ENCODE data around the gene FNDC3B.
"Not testable (repeated sequence)": the region's sequence is repeated elsewhere in the genome, so short reads cannot be mapped to it uniquely, and the experiment has no call there.

FNDC3B gene

DNA sequence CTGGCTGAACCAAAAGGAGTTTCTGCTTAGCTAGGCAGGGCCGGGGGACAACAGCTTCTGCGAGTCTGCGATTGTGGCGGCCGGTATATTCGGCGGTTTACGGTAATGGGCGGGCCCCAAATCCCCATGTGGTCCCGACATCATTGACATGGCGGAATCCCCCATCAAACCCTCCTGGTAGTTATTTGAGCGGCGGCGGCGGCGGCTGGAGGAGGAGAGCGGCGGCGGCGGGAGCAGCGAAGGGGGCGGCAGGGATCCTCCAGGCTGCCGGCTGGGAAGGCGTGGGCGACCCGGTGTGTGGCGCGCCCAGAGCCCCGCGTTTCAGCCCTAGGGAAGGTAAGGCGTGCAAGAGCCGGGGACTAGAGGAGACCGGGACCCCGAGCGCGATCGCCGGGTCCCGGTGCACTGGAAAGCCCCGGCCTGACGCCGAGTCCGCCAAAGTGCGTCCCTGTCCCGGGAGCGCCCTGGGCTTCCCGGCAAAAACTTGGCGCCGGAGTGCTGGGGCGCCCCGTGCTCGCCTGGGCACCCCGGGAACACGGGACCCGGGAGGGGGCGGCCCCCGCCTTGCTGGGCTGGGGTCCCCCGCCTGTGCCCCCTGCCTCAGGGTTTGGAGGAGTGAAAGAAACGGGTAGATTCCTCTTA is at the start of gene FNDC3B:
Gene FNDC3B, plus strand, starts transcription at position 143 of the 642 bp plus-strand sequence. CDS start 72,902 bp downstream, outside the sequence.
- no peak for FAIRE-seq

DNA sequence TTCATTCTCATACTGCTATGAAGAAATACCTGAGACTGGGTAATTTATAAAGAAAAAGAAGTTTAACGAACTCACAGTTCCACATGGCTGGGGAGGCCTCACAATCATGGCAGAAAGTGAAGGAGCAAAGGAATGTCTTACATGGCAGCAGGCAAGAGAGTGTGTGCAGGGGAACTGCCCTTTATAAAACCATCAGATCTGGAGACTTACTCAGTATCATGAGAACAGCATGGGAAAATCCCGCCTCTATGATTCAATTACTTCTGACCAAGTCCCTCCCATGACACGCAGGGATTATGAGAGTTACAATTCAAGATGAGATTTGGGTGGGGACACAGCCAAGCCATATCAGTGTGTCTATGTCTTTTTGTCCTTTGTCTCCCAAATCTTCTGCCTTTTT is 49.1 kb upstream of the FNDC3B start:
- not testable (repeated sequence) for FAIRE-seq

DNA sequence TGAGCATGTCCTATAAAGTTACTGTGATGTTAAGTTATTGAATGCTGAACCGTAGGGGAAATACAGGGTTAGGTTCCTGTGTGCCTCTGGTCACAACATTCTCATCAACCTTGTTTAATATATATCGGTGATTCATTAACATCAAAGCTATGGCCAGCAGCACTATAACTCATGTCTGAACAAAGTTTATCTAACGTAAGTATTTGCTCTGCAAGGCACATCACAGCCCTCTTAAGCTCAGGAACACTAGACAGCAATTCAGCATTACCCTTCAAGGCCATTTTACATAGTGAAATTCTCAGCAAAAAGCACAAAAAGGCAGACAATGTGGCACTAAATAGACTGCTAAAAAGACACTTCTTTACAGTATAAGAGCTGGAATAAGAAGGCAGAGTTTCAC is 48.2 kb upstream of the FNDC3B start:
- no peak for FAIRE-seq

DNA sequence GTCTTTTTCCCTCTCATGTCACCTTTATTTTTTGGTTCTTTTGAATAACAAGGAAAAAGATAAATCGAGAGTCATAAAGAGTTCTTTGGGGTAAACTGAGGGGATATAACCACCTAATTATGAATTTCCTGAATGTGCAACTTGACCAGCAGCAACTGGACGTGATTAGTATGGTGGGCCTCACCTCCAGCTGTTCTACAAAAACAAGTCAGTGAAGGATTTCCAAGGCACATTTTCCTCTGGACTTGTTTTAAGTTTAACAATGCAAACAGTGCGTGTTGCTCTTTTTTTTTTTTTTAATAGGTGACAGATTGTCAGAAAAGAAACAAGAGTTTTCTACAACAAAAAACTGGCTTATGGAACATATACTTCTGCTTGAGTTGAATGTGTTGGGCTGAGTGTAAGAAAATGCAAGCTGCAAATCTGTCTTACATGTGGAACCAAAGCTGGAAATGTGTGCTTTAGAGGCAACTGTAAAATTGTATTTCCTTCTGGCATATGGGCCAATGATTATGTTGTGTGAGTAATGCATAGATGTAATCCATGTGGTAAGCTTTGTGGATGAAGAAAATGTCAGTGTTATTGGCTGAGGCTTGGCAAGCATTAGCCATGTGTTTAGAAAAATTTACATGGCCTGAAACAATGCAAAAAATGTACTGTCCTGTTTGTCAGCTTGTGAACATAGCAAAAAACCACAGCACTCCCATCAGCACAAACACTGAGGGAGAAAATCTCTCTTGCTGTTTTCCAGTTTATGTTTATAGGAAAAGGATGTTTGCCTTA is 44.5 kb upstream of the FNDC3B start:
- no peak for FAIRE-seq

DNA sequence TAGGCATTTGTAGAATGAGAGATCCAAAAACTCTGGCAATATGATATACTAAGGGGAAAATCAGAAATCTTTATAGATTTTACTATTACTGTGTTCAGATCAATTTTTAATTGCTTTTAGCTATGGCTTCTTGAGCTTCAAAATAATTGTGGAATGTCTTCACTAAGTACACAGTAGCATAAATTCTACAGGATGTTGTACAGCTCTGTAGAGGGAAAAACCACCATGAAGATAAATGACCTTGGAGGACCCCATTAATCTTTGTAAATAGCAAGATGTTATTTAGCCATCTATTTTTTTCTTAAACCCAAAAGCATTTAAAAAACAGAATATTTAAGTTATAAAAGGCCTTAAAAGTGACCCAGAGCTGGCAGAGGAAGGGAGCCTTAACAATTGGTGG is 43.9 kb upstream of the FNDC3B start:
- no peak for FAIRE-seq

DNA sequence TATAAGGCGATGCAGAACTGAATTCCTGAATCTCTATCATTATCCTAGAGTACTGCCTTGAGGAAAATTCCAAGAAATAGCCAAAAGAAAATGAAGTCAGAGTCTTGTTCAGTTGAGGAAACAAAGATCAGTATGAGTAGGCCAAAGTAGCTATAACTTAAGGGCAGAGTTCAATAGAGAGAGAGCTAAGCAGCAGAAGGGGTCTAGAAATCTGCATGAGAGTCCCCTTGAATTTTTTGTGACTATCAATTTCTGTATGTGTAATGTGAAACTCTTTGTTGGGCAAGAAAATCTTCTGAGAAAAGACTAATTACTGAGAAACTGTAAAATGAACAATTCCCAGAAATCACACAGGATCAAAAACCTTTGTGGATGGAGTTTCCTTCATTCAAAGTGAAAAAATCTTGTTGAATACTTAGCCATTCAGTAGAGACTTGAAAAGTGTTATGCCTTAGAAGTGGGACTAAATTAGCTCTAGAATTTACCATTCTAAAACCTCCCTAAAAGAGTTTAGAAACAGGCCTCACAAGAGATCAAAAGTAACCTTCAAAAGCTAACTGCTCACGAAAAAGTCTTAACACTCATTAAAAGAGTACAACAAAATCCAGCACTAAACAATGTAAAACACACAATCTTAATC is 43.1 kb upstream of the FNDC3B start:
- no peak for FAIRE-seq

DNA sequence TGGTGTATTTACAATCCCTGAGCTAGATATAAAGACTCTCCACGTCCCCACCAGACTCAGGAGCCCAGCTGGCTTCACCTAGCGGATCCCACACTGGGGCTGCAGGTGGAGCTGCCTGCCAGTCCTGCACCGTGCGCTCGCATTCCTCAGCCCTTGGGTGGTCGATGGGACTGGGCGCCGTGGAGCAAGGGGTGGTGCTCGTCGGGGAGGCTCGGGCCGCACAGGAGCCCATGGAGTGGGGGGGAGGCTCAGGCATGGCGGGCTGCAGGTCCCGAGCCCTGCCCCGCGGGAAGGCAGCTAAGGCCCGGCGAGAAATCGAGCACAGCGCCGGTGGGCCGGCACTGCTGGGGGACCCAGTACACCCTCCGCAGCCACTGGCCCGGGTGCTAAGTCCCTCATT is 40.6 kb upstream of the FNDC3B start:
- FAIRE-seq: not testable (repeated sequence)

DNA sequence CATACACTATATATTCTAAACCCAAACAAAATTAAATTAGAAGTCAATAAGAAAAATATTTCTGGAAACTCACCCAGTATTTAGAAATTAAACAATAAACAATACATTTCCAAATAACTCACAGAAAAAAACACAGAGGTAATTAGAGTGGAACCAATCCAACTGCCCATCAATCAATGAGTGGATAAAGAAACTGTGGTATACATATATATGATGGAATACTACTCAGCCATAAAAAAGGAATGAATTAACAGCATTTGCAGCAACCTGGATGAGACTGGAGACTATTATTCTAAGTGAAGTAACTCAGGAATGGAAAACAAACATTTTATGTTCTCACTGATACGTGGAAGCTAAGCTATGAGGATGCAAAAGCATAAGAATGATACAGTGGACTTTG is 37.8 kb upstream of the FNDC3B start:
- not testable (repeated sequence) for FAIRE-seq

DNA sequence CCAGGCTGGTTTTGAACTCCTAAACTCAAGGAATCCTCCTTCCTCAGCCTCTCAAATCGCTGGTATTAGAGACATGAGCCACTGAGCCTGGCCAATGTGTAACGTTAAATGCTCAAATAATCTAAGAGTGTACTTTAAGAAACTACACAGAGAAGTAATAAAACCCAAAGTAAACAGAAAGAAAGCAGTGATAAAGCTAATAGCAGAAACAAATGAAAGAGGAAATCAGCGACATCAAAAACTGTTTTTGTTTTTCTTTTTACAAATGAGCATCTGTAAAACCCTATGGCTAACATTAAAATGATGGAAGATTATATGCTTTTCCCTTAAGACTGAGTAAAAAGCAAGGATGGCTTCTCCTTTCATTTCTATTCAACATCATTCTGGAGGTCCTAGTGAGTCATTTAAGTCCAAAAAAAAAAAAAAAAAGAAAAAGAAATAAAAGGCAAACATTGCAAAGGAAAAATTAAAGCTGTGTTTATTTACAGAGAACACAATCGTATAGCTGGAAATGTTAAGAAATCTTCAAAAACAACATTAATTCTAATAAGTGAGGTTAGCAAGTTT is 36.8 kb upstream of the FNDC3B start:
- peak; percentile 24 for FAIRE-seq

DNA sequence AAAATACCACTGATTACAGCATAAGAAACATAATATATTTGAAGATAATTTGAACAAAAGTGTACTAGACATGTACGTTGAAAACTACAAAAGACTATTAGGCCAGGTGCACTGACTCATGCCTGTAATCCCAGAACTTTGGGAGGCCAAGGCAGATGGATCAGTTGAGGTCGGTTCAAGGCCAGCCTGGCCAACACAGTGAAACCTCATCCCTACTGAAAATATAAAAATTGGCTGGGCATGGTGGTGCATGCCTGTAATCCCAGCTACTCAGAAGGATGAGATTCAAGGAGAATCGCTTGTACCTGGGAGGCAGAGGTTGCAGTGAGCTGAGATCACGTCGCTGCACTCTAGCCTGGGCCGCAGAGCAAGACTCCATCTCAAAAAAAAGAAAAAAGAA is 36.2 kb upstream of the FNDC3B start:
- no peak for FAIRE-seq

DNA sequence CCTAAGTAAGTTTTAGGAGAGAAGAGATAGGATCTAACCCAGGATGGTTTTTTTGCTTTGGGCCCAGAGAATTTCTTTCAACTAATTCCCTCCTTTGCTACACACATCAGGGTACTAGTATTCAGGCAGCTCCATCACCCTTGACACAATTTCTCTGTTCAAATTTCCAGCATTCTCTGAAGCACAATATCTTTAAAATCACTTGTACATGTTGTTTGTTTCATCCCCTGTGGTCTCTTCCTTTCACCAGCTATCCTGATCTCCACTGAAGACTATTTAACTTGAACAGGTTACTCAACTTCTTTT is 32.4 kb upstream of the FNDC3B start:
- FAIRE-seq: no peak

DNA sequence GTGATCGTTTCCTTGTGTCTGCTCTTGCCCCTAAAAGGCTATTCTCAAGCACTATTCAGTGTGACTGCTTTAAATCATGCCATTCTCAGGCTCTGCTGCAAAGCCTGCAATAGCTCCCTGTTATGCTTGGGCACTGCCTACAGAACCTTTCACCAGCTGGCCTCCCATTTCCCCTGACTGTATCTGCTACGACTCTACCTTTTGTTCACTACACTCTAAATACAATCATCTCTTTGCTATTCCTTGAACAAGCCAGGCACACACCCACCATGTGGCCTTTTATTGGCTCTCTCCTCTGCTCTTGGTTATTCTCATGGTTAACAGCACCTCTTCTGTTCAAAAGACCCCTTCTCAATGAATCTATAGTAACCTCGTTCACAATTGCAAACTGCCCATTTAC is 29.6 kb upstream of the FNDC3B start:
- FAIRE-seq: no peak

DNA sequence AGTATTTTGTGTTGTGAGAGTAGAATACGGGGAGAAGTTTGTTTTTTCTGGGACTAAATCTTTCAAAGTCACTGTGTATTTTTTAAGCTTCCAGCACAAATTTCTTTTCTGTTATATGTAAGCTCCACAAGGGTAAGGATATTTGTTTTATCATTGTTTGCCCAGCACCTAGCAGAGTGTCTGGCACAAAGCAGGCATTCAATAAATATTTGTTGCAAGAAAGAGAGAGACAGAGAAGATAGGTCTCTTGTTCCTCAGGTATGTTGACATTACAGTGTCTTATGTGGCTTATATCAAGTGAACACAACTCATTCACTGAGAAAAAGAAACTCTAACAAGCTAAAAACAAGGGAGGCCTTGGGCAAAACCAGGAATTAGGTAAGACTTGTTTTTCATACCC is 26.6 kb upstream of the FNDC3B start:
- FAIRE-seq: no peak

DNA sequence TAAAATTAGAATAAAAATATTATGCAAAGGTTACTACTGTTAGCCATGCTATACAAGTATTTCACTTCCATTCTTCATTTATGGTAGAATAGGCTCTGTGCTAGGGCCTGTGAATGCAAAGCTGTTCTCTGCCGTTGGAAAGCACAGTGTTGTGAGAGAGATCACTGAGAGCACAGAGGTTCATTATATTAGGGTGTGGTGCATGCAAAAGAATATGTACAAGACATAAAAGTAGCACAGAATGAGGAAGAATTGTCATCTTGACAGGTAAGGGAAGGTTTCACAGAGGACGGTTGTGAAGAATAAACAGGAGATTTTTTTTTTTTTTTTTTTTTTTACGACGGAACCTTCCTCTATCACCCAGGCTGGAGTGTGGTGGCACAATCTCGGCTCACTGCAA is 25.2 kb upstream of the FNDC3B start:
- no peak for FAIRE-seq

DNA sequence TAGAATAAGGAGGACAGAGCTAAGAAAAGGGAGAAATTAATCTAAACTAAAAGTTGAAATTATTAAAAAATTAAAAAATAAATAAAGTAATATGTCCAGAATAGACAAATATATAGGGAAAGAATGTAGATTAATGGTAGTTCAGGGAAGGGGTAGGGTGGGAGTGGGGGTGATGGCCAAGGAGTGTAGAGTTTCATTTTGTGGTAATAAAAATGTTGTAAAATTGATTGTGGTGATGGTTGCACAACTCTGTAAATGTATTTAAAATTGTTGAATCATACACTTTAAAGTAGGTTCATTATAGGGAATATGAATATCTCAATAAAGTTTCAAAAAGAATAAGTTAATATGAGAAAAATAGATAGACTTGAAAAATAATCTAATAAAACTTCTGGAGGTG is 21.0 kb upstream of the FNDC3B start:
- FAIRE-seq: no peak

DNA sequence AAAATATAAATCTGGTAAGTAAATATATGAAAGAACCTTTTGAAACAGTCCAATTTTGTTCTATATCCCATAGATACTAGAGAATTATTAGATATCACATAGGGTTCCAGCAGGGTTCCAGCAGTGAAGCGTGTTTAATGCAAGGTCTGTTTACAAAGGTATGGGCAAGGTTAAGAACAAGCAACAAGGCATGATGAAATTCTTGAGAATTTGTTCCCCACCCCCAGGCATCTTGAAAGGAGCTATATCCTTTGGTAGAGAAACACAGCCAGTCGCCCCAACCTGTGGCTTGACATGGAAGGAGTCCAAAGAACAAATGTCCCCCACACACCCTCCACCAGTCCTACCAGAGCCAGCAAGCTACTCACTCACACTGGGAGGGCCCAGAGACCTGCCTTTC is 18.6 kb upstream of the FNDC3B start:
- no peak for FAIRE-seq

DNA sequence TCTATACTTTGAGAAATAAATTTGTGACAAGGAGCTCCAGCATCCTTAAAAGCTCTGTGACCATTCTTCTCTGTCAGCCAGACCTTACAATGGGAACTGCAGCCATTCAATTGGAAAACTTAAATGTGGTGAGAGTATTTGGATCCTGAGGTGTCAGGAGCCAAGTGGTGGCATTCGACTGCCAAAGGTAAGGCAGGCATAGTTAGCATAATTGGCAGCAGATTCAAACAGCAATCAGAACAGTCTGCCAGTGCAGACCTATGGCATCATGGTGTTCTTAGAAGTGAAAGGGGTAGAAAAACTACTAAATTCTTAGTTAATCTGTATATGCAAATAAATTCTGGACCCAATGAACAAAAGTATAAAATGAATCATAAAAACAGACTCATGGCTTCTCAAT is 18.2 kb upstream of the FNDC3B start:
- no peak for FAIRE-seq

DNA sequence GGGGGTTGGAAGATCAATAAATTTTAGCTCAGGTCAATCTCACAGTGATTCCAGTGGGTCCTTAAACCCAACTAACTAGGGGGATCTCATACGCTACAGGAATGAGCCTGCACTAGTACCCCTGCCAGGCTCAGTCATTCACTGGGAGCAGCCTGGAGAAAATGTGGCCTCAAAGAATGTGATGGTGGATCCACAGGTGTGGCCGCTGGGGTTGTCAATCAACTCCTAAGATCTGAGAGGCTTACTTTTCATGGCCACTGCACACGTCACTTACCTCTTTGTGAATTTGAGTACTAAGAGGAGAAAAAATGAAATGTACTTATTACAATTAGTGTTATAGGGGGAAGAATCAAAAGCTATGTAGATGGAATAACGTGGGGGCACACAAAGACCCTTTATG is 17.5 kb upstream of the FNDC3B start:
- FAIRE-seq: no peak

DNA sequence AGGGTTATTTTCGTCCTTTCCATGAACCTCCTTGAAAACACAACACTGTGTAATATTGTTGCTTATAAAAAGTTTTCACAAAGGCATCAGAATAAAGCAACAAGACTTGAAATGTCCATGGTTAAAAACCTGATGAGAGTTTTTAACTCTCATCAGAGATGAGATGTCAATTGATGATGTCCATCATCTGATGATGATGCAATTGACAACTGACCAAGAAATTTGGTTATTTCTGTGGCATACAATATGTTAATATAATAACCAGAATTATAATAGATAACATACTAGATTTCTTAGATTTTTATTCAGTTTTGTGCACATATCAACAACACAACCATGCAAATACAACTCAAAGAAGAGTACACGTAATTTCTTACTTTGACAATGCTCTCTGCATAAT is 15.5 kb upstream of the FNDC3B start:
- FAIRE-seq: no peak

DNA sequence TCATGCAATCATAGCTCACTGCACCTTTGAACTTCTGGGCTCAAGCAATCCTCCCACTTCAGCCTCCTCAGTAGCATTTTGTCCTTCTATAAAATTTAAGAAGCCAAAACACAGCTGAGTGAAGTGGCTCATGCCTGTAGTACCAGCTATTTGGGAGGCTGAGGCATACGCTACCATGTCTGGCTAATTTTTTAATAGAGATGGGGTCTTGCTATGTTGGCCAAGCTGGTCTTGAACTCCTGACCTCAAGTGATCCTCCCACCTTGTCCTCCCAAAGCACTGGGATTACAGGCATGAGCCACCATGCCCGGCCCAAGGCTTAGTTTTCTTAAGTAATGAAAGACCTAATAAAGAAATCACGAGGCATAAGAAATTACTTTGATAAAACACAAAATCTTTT is 14.7 kb upstream of the FNDC3B start:
- no peak for FAIRE-seq

DNA sequence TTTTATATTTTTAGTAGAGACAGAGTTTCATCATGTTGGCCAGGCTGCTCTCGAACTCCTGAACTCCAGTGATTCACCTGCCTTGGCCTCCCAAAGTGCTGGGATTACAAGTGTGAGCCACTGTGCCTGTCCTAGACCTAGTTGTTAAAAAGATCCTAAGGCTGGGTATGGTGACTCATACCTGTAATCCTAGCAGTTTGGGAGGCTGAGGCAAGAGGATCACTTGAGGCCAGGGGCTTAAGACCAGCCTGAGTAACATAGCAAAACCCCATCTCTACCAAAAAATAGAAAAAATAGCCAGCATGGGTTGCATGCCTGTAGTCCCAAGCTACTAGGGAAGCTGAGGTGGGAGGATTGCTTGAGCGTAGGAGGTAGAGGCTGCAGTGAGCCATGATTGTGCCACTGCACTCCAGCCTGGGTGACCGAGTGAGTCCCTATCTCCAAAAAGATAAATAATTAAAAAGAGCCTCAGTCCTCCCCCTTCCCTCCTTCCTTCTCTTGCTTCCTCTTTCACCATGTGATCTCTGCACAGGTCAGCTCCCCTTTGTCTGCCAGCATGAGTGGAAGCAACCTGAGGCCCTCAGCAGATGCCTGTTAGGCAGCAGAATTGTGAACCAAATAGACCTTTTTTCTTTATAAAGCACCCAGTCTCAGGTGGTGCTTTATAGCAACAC is 9.8 kb upstream of the FNDC3B start:
- FAIRE-seq: no peak

DNA sequence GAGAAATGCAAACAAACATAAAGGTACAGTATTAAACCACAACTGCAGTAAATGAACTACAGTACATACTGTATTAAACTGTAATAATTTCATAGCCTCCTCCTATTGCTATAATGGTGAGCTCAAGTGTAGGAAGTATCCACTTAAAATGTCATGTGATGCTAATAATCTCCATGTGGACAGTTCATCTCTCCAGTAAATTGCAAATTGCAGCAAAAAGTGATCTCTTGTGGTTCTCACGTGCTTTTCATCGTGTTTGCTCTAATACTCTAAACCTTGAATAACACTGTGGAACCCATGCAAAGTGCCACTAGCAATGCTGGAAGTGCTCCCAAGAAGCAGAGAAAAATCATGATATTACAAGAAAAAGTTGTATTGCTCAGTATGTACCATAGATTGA is 9.2 kb upstream of the FNDC3B start:
- no peak for FAIRE-seq

DNA sequence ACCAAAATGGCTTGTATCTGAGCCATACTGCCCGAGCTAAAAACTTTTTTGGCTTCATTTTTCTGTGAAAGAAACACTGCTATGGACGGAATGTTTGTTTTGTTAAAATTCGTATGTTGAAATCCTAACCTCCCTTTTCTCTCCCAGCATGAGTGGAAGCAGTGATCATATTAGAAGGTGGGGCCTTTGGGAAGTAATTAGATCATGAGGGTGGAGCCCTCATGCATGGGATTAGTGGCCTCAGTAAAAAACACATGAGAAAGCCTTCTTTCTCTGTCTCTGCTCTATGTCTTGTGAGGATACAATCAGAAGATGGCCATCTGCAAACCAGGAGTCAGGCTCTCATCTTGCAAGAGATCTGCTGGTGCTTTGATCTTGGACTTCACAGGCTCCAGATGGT is 7.4 kb upstream of the FNDC3B start:
- FAIRE-seq: no peak

DNA sequence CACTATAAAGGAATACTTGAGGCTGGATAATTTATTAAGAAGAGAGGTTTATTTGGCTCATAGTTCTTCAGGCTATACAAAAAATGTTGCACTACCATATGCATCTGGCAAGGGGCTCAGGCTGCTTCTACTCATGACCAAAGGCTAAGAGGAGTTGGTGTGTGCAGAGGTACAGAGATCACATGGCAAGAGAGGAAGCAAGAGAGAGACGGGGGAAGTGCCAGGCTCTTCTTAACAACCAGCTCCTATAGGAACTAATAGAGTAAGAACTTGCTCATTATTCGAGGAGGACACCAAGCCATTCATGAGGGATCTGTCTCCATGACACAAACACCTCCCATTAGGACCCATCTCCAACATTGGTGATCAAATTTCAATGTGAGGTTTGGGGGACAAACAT is 6.0 kb upstream of the FNDC3B start:
- FAIRE-seq: no peak

Measured in islet of Langerhans (tissue), 1 donor.